ENCODE results near the gene SEC62. TPM values are rescaled to one million over a fixed set of nuclear protein-coding genes. Genes with fewer than 3 reads are reported as not detected.

The SEC62 gene, protein sequence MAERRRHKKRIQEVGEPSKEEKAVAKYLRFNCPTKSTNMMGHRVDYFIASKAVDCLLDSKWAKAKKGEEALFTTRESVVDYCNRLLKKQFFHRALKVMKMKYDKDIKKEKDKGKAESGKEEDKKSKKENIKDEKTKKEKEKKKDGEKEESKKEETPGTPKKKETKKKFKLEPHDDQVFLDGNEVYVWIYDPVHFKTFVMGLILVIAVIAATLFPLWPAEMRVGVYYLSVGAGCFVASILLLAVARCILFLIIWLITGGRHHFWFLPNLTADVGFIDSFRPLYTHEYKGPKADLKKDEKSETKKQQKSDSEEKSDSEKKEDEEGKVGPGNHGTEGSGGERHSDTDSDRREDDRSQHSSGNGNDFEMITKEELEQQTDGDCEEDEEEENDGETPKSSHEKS
- polyA plus RNA-seq (ENCODE audit: insufficient read length in 4 of 4), result 100 to 1,000 TPM; 159 to 200 (median 183) TPM

DNA sequence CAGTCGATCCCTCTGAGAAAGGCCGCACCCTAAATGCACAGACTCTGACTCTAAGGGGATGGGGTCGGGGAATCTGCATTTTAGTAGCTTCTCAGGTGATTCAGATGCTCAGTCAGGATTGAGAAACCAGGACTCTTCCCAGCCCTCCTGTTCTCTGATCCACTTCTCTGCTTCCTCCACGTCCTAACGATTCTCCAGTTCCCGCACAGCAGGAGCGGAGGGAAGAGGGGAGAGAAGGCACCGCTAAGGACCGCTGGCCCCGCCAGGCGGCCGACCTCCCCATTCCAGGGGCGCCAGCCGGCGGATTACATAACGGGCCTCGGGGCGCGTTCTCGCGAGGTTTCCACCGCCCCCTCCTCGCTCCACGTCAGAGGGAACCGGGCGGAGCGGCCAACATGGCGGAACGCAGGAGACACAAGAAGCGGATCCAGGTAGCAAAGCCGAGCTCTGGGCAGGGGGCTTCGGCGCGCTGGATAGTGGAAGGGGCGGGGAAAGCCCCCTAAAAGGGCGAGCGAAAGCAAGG lies at the start of gene SEC62:
SEC62 (plus strand) TSS at position 380 of the 523 bp plus-strand sequence; CDS start at position 396, 16 bp downstream.
- peak; percentile 89 to 92 (median 90) for DNase-seq (ENCODE audit: low read depth in 4 of 4, low spot score in 3 of 4)

DNA sequence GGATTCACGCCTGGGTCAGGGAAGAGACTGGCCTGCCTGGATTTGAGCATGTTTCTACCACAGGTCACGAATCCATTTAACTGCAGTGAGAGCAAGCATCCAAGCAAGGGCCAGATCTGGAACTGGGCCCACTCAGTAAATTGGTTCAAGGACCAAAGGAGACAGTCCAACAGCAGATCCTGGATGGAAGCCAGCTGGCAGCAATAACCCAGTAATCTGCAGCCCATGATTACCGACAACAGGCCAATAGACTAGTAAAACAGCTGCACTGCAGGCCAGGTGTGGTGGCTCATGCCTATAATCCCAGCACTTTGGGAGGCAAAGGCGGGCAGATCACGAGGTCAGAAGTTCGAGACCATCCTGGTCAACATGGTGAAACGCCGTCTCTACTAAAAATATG lies 43.4 kb upstream of the SEC62 start:
- DNase-seq (ENCODE audit: low read depth in 4 of 4, low spot score in 3 of 4), result peak in 1 of 4 donors; percentile 24

DNA sequence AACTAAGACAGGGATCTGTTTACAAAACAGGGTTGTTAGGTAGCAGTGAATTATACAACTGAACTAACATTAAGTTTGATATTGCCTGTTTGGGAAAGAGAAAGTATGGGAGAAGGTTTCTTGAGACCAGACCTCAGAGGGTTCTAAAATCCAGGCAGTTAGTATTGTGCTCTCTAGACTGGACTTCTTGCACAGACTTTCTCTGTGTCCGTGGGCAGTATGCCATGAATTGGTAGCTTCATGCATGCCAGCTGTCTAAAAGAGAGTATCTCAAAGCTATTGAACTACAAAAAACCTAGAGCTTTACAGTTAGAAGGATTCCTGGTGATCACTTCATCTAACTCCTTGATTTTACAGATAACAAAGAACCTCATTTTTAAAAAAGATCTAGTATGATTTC lies 42.8 kb upstream of the SEC62 start:
- no peak for DNase-seq (ENCODE audit: low read depth in 4 of 4, low spot score in 3 of 4)

DNA sequence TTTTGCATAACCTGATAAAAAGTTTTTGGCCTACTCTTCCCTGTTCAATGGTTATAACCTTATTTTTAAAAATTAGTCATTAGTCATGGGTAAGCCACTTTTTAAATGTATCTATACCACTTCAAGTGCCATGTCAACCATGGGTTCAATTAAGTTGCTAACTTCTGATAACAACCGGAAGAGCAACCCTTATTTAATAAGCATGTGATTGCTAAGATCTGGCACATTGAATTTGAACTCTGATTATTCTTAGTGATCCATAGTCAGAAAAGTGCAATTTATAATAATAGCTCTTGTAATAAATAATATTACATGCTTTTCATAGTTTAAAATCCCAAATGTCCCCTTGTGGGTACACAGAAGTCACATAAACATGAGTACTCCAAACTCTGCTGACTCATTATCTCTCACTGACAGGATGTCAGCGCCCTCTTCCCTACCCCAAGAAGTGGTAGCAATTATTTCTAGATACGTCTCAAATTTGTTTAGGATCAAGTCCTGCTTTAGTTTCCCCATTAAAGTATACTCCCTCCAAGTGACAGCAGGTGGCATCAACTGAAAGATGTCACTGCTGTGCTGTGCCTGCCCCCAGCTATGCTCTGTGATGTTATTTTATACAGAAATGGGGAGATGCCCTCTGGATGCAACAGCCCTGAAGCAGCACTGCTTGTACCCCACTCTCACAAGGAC lies 36.6 kb upstream of the SEC62 start:
- no peak for DNase-seq (ENCODE audit: low read depth in 4 of 4, low spot score in 3 of 4)

DNA sequence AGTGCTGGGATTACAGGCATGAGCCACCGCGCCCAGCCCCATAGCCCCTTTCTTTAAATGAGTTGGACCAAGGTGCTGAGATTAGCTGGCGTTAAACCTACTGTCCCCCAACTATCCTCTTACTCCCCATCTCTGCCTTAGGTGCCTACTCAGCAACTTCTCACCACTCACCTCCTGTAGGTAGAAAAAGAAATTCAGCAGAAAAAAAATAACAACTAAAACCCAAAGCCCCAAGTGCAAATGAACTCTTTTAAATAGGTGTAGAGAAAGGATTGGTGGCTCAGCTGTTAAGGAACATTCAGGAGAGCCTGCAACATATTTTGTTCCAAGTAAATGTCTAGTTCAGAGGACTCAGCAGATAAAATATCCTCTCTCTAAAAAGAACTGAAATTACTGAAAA lies 35.8 kb upstream of the SEC62 start:
- no peak for DNase-seq (ENCODE audit: low read depth in 4 of 4, low spot score in 3 of 4)

DNA sequence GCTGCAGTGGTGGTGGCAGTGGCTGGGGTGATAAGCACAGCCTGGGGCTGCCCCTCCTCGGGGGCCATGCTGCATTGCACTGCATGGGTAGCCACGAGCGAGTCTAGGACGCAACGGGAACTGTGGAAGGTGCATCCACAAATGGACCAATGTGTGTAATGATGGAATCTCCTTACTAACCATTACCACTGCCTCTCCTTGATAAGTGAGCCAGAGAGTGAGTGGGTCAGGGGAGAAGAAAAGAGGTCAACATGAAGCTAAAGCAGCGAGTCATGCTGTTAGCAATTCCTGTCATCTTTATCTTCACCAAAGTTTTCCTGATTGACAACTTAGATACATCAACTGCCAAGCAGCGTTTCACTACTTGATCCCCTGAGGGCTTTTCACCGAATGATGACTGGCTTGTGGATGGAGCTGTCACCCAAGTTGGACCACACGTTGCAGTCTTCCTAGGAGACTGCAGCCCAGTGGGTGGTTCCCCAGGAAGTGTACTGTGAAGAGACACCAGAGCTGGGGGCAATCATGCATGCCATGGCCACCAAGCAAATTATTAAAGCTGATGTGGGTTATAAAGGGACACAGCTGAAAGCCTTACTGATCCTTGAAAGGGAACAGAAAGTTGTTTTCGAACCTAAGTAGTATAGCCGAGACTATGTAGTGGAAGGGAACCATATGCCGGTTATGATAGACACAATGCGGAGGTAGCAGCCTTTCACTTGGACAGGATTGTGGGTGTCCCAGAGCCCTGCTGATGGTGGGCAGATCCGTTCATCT lies 34.7 kb upstream of the SEC62 start:
- no peak for DNase-seq (ENCODE audit: low read depth in 4 of 4, low spot score in 3 of 4)

DNA sequence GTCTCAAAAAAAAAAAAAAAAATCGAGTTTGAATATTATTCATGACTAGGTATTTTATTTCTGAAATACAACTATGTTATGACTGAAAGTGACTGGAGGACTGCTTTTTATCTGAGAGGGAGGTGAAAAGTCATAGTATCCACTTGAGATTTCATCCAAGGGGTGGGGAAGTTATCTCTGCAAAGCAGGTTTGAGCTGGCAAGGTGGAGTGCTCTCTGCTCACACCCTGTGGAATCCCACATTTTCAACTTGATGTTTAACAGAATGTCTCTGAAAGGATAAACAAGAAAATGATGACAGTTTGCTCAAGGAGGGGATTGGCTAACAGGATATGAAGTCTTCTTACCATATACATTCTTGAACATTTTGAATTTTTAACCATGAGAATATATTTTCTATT lies 27.3 kb upstream of the SEC62 start:
- no peak for DNase-seq (ENCODE audit: low read depth in 4 of 4, low spot score in 3 of 4)

DNA sequence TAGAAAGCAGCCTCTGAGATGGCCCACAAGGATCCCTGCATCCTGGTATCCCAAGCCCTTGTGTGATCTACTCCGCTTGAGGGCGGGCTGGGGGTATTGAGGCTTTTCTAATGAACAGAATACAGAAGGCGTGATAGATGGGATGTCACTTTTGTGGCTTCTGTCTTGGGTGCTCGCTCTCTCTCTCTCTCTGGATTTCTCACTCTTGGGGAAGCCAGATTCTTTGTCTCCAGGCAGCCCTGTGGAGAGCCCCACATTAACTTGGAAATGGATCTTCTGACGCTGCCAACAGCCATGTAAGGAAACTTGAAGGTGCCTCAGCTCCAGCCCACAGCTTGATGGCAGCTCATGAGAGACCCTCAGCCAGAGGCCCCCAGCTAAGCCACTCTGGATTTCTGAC lies 26.9 kb upstream of the SEC62 start:
- no peak for DNase-seq (ENCODE audit: low read depth in 4 of 4, low spot score in 3 of 4)

DNA sequence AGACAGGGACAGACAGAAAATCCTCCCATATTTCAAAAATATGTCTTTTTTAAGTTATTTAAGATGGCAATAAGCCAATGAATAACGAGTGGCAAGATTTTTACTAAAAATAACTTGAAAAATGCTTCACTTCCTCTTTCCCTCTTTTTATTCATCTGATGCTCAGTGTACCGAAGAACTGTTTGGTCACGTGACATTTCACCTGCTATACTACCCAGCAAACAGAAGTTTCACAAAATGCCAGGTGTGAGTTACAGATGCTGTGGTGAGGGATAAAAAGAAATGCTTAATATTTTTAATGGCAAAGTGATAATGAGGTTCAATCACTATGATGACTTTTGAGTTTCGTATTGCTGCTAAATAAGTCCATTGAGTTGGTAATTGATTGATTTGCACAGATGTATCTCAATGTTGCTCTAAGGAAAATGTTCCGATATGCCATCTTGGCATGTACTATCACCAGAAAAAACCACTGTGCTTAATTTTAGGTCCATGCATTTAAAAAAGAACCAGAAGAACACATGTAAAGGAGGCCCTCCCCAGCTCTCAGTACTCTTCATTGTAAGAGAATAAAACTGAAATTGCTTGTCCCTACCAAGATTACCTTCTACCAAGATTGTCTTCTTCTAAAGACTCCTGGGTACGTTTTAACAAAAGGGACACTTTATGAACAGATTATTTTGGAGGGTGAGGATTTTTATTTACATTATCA lies 26.0 kb upstream of the SEC62 start:
- DNase-seq (ENCODE audit: low read depth in 4 of 4, low spot score in 3 of 4), result no peak

DNA sequence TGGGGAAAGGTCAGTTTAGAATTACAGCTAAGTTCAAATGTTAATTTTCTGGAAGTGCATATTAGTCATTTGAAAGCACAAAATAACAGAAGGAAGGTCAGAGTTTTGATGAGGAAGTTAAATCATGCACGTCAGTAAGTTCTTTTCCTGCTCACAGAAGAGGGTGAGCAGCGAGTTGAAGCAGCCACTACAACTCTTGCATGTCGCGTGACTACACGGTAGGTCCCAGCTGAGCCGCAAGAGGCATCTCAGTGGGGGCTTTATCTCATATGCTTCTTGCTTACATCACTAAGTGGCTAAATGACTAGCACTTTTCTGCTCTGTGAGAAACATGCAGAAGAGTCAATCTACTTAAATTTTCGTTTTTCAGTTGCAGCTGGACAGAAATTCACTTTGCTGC lies 21.3 kb upstream of the SEC62 start:
- no peak for DNase-seq (ENCODE audit: low read depth in 4 of 4, low spot score in 3 of 4)

DNA sequence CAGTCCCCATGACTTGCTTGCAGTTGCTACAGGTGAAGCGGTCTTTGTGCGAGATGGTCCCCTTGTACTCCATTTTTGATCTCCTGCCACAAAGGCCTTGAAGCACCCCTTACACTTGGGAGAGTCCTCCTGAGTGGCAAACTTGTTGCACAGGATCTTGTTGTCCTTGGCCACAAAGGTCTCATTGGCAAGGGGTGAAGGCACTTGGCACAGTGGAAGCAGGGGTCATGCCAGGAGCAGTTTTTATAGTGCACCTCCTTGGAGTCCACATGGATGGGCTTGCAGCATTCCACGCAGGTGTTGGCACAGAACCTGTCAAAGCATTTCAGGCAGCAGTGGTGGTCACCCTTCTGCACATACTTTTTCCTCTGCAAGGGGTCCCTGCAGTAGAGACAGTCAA lies 20.3 kb upstream of the SEC62 start:
- DNase-seq (ENCODE audit: low read depth in 4 of 4, low spot score in 3 of 4), result no peak

DNA sequence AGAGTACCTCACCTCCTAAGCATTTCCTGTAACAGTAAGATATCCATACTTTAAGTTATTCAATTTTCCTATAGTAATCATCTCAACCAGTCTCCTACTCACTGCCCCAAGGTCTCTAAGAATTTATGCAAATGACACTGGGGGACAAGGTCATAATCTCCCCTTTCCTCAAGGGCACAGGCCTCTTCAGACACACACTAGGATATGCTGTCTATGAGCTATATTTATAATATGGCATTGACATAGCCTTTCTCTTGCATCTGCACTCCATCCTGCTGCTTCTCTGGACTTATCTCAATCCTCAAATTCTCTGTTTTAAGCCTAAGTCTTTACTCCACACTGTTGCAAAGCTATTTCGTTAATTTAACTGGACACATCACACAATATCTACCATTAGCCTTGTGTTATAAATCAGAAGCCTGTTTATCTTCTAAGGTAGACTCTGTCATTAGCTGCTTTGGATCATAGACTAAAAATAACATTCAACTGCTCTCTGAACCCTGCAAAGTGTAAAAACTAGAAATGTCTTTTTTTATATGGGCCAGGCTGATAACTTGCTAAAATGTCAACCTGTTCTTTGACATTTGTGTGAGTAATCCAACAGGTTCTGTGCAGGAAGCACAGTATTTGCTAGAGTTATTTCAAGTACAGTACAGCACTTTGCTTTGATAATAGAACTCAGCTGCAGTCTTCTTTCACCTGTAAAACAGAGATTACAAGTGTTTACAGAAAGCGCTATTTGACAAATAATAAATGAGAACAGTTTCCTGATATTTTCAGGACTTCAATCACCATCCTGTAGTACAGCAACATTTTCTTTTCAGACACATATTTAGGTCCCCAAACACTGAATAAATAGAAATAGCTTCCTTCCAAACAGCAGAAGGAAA lies 17.8 kb upstream of the SEC62 start:
- no peak for DNase-seq (ENCODE audit: low read depth in 4 of 4, low spot score in 3 of 4)

DNA sequence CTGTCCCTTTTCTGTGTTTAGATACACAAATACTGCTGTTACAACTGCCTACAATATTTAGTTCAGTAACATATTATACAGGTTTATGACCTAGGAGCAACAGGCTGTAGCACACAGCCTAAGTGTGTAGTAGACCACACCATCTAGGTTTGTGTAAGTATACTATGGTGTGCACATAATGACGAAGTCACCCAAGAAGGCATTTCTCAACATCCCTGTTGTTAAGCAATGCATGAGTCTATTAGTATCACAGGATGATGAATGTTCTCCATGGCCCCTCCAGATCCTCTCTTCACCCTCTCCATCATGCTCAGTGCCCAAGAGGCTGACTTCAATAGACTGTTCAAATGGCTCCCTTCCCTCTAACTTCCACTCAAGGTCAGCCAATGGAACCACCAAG lies 14.6 kb upstream of the SEC62 start:
- no peak for DNase-seq (ENCODE audit: low read depth in 4 of 4, low spot score in 3 of 4)

DNA sequence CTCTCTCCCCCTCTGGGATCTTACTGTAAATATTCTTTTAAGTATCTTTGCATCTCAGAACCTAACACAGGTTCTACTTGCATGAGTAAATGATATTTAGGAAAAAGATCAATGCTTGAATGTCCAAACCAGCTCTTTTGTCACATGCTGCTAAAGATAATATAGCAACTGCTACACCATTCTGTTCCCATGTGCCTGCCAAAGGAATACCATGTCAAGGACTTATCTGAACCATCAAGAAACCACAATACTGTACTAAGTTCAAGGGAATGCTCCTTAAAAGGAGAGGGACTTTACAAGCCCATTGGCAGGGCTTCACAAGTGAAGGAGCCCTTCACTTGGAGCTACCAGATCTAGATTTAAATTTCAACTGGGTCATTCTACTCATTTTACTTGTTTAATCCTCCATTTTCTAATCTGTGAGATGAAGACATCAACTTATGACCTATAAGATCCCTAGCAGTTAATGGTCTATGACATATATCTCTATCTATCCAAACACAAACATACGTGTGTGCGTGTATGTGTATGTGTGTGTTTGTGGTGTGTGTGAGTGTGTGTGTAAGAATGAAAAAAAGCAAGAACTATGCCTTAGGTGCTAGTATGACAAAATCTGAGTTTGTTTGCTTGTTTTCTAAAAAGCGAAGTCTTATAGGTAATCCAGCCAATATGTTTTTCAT lies 13.0 kb upstream of the SEC62 start:
- DNase-seq (ENCODE audit: low read depth in 4 of 4, low spot score in 3 of 4), result no peak

DNA sequence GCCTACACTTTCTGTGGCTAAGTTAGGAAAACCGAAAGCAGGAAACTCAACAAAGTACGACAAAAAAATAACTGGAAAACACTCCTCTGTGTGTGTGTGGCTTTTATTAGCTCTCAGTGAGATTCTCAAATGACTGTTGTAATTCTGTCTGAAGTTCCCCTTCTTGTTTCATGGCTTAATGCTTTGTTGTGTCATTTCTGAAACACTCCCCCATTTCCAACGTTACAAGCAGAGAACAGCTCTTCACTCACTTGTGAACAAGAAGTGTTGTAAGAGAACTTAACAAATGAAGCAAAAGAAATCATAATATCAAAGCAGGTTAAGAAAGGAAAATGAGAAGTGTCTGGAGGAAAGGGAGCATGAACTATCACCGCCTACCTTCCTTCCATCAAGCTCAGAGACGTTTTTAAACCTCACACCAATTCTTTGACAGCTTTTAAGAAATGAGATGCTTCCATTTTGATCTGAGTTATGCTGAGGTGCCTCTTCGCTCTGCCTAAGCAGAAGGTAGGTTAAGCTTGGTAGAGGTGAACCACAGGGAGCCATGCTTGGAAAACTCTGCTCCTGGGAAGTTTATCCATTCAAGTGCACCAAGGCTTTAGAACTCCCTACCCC lies 12.4 kb upstream of the SEC62 start:
- DNase-seq (ENCODE audit: low read depth in 4 of 4, low spot score in 3 of 4), result no peak

DNA sequence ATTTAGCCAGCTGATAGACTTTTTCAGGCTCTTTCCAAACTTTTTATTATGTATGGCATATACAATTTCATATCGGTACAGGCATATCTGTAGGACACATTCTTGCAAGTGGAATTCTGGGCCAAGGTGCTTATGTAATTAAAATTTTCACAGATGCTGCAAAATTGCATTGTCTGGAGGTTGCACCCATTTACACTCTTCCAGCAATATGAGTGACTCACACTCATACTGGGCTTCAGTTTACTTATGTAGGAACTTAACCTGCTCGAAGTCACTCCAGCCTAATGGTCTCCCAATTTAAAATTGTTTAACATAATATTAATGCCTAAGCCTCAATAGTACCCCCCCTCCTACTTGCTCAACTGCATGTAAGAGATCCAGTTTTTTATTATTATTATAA lies 11.2 kb upstream of the SEC62 start:
- no peak for DNase-seq (ENCODE audit: low read depth in 4 of 4, low spot score in 3 of 4)

DNA sequence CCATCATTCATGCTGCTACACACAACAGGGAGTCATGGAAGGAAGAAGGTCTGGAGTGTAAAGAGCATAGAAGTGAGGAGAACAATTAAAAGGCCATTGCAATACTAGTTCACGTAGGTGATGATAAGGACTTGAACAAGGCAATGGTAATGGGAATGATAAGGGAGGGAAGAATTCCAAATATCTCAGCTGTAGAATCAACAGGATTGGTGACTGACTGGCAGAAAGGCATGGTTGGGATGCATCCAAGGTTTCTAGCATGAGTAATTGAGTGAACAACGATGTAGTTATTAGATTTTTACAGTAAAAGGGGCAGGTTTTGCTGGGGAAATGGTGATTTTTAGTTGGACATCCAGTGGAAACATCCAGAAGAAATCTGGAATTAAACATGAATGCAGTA lies 2.4 kb upstream of the SEC62 start:
- no peak for DNase-seq (ENCODE audit: low read depth in 4 of 4, low spot score in 3 of 4)

All from left renal pelvis (tissue), 4 donors.